ENCODE results near the gene BCL2A1.
"Not testable (repeated sequence)": the region's sequence is repeated elsewhere in the genome, so short reads cannot be mapped to it uniquely, and the experiment has no call there.

Gene BCL2A1

DNA sequence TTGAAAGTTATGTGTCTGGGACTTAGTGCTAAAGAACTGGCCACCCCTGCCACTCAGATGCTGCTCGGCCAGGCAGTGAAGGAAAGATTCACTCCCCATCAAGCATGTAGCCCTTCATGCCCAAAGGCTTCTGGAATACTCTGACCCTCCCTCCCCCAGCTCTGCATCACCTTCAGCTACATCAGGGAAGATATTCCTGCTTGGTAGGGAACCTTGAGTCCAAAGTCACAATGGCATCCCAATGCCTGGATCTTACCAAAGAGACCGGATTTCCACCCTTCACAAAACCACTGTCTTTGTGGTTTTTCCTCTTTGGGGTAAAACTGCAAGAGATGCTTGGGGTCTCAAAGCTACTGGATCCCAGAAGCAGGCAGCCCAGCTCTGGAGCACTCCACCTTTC lies 18.2 kb upstream of the BCL2A1 start:
- DNase-seq (ENCODE audit: low read depth): no peak

DNA sequence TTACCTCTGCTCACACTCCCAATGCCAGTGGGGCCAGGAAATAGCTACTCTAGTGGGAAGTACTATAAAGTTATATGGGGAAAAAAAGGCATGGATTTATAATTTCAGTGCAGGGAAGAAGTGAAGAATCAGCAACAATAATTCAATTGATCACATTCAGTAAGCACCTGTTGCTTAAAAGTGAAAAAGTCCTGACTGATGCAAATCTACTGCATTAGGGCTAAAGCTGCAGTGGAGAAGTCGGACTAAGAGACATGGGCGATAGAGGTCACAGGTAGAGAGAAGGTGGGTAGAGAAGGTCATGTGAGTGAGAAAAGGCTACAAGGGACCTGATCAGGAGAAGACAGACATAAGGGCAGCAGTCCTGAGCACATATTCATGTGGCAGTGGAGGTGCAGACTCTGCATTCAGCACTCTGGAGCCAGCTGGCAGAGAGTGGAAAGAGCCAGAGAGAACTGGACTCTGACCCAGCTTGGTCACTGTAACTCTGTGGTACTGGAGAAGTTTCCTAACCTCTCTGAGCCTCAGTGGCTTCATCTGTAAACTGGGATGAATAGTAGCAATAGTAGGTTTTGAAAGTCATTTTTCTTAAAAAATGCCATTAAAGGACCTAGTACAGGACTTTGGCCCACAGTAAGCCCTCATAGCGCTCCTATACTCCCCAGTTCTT lies 17.6 kb upstream of the BCL2A1 start:
- DNase-seq (ENCODE audit: low read depth): no peak

GRCh38 chr15:79987969-79988368 lies 17.0 kb upstream of the BCL2A1 start:
- DNase-seq (ENCODE audit: low read depth): no peak

DNA sequence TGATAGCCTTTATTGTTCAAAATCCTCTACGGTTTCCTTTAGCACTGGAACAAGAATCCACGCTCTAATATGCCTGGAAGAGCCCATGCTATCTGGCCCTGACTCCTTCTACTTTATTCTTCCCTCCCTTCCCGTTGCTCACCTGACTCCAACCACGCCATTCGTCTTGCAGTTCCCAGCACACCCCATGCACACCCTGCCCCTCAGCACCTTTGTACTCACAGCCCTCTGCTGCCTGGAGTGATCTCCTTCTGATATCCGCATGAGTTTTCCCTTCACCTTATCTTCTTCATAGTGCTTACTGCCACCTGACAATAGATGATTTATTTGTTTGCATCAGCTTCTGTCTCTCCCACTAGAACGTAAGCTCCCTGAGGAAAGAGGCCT lies 16.6 kb upstream of the BCL2A1 start:
- DNase-seq (ENCODE audit: low read depth): no peak

GRCh38 chr15:79981831-79982455 lies 10.9 kb upstream of the BCL2A1 start:
- DNase-seq (ENCODE audit: low read depth): no peak

GRCh38 chr15:79978655-79979514 lies 7.9 kb upstream of the BCL2A1 start:
- no peak for DNase-seq (ENCODE audit: low read depth)

DNA sequence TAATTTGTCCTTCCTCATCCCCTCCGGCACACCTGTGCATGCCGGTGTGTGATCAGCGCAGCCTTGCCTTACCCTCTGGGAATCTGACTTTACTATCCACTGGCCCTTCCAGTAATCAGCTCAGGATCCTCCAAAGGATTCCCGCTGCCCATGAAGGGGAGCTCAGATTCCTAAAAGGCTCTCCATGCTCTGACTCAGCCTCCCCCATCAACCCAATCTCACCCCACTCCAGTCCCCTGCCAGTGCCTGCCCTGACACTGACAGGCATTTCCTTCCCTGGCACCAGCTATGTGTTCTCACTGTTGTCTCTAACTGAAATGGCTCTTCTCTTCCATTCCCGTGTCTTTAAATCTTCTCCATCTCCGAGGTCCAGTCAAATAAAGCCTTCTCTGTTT lies 7.3 kb upstream of the BCL2A1 start:
- no peak for DNase-seq (ENCODE audit: low read depth)

DNA sequence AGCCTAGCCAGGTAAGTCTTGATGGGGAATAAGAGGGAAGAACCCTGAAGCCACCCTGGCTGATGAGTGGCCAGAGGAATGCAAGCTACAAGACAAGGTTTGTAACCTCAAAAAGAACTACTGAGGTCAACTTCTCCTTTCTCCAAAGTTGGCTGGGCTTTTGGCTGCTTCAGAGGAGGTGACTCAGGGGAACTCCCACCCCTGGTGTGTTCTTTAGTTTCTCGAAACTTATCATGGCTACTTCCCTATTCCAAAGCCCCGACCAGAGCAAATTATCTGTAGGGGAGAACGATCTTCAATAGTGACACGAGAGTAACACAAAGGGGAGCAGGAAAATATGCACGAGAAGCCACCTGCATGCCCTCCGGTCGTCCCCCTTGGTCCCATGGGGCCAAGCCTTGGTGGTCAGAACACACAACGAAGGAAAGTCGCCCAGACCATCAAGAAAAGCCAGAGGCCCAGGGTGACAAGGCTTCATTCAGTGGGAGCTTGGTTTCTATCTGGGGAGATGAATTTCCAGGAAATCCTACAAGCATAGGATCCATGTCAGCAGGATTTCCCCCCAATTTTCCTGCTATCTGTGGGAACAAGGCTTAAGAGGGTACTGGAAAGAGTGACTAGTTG lies 6.5 kb upstream of the BCL2A1 start:
- DNase-seq (ENCODE audit: low read depth): no peak

- DNase-seq (ENCODE audit: low read depth): no peak
Measured at GRCh38 chr15:79973456-79974195, 2.6 kb upstream of the BCL2A1 start.

GRCh38 chr15:79972863-79973262 lies 1.9 kb upstream of the BCL2A1 start:
- DNase-seq (ENCODE audit: low read depth): no peak

DNA sequence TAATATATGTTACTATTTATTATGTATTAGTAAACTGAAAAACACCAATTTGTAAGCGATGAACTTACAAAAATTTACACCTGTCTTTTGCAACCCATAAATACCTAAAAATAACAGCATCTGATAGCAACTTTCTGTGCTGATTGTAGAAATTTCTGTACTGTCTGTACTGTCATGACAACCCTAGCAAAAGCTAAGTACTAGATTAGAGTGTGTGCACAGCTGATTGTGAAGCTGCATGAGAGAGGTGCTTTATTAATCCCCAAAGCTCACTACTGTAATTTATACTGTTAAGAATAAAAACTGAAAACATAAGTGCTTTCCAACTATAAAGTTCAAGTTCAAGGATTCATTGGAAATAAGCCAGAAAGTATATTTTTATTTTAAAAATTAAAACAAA lies 815 bp downstream of the BCL2A1 start:
- no peak for DNase-seq (ENCODE audit: low read depth)

DNA sequence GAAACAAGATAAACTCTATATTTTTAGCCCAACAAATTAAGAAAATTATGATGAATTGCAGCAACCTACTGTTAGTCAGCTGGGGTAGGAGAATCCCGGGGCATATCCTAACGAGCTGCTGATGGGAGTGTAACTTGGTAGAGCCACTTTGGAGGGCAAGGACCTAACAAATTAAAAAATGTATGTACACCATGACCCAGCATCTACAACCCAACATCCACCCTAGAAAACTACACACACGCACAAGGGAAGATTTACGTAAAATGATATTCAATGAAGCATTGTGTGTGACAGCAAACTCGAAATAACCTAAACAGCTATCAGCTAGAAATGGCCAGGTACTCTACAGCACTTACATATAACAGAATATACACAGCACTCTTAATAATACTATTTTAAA lies 1.9 kb downstream of the BCL2A1 start:
- no peak for DNase-seq (ENCODE audit: low read depth)

DNA sequence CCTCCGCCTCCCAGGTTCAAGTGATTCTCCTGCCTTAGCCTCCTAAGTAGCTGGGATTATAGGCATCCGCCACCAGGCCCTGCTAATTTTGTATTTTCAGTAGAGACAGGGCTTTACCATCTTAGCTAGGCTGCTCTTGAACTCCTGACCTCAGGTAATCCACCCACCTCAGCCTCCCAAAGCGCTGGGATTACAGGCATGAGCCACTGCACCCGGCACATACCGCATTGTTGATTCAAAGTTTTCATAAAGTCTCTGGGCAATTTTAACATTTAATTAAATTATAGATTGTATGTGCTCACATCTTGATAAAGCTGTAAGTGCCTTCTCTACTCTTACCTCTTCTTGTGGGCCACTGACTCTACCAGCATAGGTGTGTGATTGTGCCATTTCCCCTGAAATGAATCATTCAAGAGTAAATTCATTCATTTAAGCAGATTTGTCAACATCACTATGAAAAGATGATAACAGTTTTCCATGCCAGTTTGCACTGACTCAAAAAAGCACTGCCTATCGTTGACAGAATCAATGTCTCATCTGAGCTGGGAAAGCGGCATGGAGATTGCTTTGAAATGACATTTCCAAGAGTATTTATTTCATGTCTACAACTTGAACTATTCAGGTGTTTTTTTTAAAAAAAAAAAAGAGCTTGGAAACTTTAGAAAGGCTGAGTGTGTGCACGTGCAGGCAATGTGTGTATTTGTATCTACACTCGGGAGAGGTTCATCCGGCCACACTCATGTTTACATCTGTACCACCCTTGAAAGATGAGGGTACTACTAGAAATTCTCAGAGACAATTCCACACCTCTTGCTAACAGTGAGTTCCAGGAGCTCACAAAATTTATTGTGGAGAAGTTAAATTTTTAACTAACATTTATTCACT lies 3.5 kb downstream of the BCL2A1 start:
- no peak for DNase-seq (ENCODE audit: low read depth)

GRCh38 chr15:79966634-79967297 lies 4.2 kb downstream of the BCL2A1 start:
- no peak for DNase-seq (ENCODE audit: low read depth)

DNA sequence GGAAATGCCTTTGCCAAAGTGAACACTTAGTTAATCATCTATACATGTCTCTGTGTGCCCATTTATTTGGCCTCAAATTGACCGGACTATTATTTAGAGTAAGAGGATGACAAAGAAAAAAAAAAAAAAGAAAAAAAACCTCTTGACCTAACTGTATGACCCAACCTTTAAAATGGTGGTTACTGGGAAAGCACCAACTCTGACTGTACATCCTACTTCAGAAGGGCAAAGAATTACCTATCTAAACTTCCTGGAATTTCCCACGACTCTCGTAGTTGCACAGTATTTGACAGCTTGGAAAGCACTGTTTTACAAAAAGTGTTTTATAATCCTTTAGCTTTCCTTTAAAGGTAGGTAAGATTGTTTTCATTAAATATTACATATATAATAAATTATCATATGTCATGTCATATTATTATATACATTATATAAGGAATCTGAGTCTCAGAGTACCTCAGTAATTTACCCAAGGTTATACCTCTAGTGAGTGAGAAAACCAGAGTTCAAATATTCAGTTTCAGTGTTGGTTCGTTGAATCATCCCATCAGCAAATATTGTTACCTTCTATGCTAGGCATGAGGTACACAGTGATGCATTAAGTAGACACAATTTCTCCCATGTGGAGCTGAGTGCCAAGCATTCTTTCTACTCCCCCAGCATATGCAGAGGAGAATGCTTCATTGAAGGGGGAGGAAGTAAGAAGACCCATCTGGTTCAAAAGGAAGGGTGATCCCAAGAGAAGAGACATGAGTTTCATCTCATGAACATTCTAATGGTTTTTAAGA lies 5.0 kb downstream of the BCL2A1 start:
- no peak for DNase-seq (ENCODE audit: low read depth)

DNA sequence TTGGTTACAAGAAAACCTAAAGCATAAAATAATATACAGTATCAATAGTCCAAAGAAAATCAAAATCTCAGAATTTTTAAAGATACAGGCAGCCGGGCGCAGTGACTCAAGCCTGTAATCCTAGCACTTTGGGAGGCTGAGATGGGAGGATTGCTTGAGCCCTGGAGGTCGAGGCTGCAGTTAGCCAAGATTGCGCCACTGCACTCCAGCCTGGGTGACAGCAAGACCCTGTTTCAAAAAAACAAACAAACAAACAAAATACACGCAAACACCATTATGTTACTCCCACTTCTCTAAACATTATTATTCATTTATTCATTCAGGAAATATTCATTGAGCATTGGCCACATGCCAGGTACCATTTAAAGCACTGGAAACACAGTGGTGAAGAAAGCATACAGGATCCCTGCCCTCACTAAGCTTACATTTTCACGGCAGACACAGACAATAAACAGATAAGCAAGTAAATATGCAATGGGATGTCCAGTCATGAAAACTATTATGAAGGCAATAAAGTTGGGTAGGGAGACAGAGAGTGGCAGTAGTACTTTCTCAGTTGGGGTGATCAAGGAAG lies 6.7 kb downstream of the BCL2A1 start:
- no peak for DNase-seq (ENCODE audit: low read depth)

- not testable (repeated sequence) for DNase-seq (ENCODE audit: low read depth)
Measured at GRCh38 chr15:79962921-79963320, 8.1 kb downstream of the BCL2A1 start.

DNA sequence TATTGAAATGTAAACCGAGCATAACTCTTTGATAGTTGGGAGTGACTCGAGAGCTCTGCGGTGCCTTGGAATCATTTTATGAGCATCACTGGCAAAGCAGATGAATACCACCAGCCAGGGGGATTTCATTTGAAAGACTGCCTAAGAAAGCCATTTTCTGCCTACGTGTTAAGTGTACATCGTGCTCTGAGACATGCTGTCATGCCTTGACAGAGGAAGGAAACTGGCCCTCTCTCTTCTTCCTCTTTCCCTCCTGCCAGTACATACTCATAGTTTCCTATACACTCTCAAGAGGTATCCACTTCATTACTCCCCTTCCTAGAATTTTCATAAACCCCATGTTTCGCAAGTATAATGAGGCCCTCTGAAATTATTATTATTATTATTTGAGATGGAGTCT lies 8.8 kb downstream of the BCL2A1 start:
- DNase-seq (ENCODE audit: low read depth): no peak

GRCh38 chr15:79960502-79961212 lies 10.3 kb downstream of the BCL2A1 start:
- no peak for DNase-seq (ENCODE audit: low read depth)

All from T-helper 22 cell (primary cell).